Erythroblast (primary cell): ENCODE measurements around the gene ZNF319.

ENCODE experiments used
- DNase-seq, 2 experiments: peaks; one replicate each; lab custom pipeline; 2025; lab: John Stamatoyannopoulos, UW
- GATA1 ChIP-seq: IDR thresholded peaks from 2 replicates; pipeline ENCODE4 v1.6.1; 2011; ENCODE audit warnings: low read depth, mild to moderate bottlenecking, control low read depth, low read length, moderate library complexity
- POLR2A ChIP-seq: IDR thresholded peaks from 2 replicates; pipeline ENCODE4 v1.6.1; 2011; ENCODE audit warnings: mild to moderate bottlenecking, low read length

ZNF319 gene

DNA sequence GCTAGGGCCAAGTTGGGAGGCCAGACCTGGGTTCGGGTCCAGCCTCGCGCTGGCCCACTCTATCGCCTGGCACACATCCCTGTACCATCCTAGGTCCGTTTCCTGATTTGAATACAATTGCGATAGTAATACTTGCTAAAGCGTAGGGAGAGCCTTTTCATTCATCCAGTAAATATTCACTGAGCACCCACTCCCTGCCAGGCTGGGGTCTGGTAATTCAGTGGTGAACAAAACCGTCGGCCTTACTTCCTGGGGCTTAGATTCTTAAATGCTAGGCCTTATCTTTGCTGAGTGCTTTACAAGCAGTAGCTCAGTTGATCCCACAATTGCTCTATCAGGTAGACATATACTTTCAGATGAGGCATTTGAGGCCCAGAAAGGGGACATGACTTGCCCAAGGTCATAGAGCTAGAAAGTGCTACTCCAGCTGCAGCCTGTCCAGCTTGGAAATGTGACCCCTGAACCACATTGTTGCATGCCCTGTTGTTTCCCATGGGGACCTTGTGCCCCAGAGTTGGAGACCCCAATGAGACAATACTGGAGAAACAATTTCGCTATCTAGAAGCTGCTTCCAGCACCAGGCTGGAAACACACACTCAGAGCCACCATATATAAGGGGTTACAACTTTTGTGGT, 1.4 kb upstream of the ZNF319 start:
- TF ChIP-seq GATA1: no peak
- no peak for TF ChIP-seq POLR2A

DNA sequence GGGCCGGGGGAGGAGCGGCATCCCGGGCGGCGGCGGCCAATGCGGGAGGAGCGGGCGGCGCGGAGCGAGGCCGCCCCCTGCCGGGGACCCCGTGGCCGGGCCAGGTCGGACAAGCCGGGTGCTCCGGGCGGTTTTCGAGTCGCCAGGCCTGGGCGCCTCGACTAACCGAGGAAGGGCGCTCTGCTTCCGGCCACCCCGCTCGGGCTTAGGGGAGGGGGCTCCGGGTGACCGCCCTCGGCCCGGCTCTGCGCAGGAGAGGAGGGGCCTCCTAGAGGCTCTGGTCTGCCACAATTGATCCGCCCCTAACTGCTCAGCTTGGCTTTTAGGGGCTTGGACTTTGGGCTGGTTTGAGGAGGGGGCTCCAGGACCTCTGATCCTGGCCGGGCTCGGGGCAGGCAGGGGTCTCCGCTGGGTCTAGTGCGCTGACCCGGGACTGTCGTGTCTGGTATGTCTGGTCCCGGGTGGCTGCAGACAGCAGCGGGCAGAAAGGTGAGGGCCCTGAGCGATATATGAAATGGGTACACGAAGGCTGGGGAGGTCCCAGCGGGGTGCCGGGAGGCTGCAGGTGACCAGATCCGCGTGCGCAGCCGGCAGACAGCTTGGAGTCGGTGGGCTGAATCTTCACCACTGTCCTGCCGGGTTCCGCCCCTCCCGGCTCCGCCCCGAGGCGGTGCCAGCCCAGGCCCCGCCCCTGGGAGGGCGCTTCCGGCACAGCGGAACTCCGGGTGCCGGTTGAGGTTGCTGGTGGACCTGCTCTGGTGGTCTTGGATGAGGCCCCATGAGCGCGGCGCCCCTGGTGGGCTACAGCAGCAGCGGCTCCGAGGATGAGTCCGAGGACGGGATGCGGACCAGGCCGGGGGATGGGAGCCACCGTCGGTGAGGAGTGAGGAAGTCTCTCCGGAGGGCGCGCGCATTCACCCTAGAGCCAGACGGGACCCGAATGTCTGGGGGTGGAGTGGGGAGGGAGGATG, 519 bp upstream of the ZNF319 start, which contains the start of gene USB1:
Gene USB1, plus strand, starts transcription at position 702 of the 971 bp plus-strand sequence. Its CDS starts 77 bp downstream, at position 779.
- DNase-seq: peak; percentile 90 to 93
- peak; percentile 77 for TF ChIP-seq POLR2A
- TF ChIP-seq GATA1: no peak

More for the DNA sequence above, 1.4 kb upstream of the ZNF319 start:
- DNase-seq: peak; percentile 36 to 39

DNA sequence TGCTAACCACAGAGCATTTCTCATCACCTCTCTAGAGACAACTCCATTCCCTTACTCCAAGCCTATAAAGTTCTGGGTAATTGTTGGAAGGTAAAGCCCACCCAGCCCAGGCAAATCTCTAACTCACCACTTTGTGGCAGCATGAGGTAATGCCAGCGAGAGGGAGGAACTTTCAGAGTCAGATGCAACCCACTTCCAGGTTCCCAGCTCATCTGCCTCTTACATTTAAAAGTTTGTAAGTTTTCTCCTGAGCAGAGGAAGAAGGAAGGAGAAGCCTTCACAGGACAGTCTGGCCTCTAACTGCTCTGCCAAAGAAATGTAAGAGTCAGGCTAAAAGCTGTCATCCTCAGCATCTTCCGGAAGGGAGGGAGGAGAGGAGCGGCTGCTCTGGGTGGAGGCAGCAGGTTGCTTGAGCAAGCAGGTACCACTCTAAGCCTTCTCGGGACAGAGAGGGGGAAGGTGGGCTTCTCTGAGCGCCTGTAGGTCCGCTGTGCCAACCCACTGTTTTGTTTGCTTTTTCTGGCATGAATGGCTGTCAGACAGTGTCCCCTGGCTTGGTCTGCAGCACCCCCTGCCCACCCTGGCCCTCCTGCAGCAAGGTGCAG, 1.0 kb downstream of the ZNF319 start:
- DNase-seq: peak; percentile 34 to 47
- no peak for TF ChIP-seq POLR2A

DNA sequence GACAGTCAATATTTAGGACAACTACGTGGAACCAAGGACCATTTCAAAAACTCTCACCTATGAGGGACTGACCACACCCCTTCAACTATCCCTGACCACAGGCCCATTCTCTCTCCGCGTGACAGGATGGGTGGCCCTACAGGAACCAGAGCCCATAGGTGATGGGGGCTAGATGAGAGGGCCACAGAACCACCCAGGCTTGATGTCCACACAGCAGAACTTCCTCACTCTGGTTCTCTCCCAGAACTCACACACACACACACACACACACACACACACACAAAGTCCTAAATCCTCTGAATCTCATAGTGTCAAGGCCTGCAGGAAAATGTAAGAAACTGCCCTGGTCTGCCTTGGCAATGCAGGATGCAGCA, 1.5 kb downstream of the ZNF319 start:
- no peak for DNase-seq
- TF ChIP-seq GATA1 (no peak), POLR2A (no peak)

DNA sequence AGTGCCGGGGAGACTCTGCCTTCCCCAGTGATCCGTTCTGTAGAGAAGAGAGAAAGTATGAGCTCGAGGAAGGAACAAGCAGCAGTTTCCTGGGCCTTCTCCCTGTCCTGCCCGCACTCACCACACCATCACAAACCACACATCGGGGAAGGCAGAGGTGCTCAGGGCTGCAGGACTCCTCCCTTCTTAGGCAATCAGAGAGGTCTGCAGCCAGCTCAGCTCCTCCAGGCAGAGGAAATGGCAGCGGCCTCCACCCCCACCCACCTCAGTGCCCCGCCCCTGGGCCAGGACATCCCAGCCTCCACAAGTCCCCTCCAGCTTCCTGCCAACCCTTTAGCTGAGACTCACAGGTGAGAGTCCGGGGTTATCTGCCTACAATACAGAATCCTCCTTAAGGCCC, 2.0 kb downstream of the ZNF319 start:
- DNase-seq: peak in 1 of 2 experiments; percentile 24
- TF ChIP-seq POLR2A (no peak), GATA1 (no peak)

DNA sequence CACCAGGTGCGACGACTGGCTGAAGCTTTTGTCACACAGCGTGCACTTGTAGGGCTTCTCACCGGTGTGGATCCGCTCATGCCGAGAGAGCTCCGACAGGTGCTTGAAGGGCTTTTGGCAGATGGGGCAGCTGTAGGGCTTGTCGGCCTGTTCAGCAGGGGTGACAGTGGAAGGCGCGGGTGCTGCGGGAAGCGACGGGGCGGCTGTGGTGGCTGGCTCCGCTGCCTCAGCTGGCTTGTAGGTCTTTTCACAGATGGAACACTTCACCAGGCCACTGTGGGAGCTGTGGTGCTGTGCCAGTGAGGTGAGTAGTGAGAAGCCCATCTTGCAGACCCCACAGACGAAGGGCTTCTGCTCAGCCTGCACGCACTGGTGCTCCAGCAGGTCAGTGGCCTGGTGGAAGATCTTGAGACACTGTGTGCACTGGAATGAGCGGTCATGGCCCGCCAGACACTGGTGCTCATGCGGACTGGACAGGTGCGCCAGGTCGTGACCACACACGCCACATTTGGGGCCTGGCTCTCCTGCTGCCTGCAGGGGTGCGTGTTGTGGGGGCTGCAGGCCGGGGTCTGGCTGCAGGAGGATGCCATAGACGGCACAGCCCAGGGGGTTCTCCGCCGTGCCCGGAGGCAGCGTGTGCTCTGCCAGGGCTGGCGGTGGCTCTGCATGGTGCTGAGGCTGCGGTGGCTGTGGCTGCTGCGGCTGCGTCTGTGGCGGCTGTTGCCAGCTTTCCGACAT, 2.8 kb downstream of the ZNF319 start:
- no peak for DNase-seq
- TF ChIP-seq POLR2A (no peak), GATA1 (no peak)

DNA sequence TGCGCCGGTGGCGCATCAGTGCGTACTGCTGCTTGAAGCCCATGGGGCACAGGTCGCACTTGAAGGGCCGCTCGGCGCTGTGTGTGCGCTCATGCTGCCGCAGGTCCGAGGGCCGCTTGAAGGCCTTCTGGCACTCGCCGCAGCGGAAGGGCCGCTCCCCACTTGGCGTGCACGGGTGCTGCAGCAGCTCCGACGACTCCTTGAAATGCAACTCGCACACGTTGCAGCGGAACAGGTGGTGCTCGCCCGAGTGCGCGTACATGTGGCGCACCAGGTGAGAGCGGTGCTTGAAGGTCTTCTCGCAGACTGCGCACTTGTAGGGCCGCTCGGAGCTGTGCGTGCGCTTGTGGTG, 3.3 kb downstream of the ZNF319 start:
- TF ChIP-seq GATA1: no peak
- no peak for TF ChIP-seq POLR2A
- no peak for DNase-seq

DNA sequence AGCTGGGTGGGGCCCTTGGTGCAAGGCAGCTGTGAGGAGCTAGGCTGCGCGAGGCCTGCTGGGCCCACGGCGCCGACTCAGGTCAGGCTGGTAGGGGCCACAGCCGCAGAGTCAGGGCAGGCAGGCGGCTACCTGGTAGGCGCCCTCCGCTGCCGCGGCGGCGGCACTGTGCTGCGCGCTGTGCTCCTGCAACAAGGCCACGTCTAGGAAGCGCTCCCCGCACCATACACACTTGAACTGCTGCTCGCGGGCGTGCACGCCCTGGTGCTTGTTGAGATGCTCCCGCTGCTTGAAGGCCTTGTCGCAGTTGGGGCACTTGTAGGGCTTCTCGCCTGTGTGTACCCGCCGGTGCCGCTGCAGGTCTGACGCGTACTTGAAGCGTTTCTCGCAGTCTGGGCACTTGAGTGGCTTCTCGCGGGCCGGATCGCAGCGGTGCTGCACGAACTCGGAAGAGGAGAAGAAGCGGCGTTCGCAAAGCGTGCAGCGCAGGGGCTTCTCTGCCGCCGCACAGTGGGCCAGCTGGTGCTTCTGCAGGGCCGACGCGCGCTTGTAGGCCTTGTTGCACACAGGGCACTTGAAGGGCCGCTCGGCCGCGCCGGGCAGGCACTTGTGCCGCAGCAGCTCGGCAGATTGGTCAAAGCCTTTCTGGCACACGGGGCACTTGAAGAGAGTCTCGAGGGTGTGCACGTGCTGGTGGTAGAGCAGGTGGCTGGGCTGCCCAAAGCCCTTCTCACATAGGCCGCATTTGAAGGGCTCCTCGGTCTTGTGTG, 3.9 kb downstream of the ZNF319 start:
- DNase-seq: no peak
- TF ChIP-seq GATA1 (no peak), POLR2A (no peak)

DNA sequence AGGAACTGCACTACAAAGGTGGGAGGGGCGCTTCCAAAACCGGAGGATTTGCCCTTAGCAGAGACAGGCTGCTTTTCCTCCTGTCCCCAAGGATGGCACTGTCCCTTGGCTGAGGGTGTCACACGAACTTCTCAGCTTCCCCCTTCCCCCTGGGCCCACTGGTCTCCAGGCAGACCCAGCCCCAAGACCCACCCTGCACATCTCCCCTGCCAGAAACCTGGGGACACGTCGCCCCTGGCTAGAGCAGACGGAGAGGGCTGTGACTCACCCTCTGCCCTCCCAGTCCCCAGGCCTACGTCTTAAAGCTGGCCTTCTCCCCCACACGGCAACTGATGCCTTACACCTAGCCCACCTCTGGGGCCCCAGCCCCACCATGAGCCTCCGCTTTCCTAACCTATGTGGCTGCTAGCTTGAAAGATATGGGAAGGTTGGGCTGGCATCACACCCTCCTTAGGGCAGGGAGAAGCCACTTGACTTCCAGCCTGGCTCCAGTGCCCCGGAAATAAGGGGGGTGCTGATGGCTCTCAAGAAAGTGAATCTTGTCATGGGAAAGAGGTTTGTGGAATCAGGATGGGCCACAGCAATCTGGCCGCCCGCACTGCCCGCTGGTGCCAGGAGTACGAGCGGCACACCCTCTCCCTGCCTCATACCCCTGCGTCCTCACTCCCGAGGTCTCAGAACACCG, 4.6 kb downstream of the ZNF319 start:
- DNase-seq: no peak
- TF ChIP-seq POLR2A: no peak

DNA sequence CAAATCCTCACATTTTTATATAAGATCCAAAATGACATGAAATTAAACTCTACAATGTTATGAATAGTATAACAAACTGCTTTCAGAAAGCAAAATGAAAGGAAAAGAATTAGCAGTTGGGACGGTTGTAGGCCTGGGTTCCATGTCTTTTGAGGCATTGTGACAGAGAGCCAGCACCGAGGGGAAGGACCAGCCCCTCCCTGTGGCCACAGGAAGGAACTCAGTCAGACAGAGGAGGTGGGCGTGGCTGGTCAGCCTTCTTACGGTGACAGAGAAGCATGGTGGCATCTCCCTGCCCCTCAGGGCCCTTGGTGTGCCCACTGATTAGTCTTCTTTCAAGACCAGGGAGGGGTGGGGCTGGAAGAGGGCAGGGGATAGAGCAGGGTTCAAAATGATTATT, 5.7 kb downstream of the ZNF319 start:
- DNase-seq: peak; percentile 72 to 73
- TF ChIP-seq POLR2A (no peak), GATA1 (no peak)

DNA sequence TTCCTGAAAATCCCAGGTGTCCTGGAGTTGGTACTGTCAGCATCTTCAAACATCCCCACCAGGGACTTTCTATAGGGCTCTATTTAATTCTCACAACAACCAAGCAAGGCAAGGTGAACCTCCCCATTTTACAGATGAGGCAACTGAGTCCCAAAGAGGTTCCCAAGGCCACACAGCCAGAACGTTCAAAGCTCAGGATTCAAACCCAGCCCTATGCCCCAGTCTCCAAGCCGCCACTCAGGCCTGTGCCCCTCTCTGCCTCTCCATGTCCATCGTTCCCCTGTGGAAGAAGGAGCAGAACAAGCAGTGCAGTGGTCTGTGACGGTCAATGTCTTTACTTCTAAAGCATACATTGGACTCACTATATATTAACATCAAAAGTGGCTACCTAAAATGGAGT, 6.1 kb downstream of the ZNF319 start:
- no peak for TF ChIP-seq GATA1
- no peak for TF ChIP-seq POLR2A
- DNase-seq: no peak

DNA sequence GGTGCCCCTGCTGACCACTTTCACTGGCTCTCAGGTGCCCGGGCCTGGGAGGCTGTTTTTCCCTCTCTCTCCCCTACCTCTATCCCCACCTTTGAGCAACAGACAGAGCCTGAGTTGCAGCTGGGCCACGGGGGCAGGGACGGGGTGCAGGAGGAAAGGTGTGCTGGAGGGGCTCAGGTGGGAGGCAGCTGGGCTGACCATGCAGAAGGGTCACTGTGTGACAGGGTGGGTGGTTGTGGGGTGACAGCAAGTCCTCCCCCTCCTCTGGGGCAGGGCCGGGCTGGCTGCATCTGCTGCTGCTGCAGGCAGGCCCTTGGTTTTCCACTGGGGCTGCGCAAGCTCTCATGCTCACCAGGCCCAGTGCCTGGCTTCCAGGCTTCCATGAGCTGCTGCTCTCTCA, 6.6 kb downstream of the ZNF319 start:
- no peak for DNase-seq
- TF ChIP-seq GATA1 (no peak), POLR2A (no peak)

DNA sequence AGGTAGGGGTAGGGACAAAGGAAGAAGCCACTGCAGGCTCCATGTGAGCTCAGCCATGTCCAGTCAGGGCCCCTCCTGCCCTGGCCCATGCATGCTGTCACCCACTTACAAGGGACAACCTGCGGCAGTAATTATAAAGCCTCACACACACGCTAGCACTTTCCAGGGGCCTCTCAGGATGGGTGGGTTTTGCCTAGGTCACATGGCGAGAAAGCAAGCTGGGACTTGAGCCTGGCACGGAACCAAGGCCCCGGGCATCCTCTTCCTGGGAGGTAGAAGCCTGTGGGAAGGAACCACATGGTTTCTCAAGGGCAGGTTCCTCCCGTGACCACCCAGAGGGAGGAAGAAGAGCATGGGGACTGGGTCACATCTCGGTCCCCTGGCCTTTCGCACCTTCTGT, 7.0 kb downstream of the ZNF319 start:
- no peak for DNase-seq
- TF ChIP-seq POLR2A (no peak), GATA1 (no peak)
